Astrocyte (in vitro differentiated cells and primary cell): ENCODE results near the gene SMIM21. TPM values are rescaled to one million over a fixed set of nuclear protein-coding genes. Genes with fewer than 3 reads are reported as not detected.

Experiments
- DNase-seq: peaks from one replicate; pipeline ENCODE4 v3.0.0-alpha.2; 2010; ENCODE audit warnings: low read depth
- FAIRE-seq: peaks from 2 replicates; lab custom pipeline; 2011; peaks lifted over from hg19 to GRCh38; lab: Jason Lieb, UNC
- H2AFZ ChIP-seq: 2 replicates; pipeline ENCODE4 v1.6.0; 2012; ENCODE audit warnings: low read depth, low read length, inconsistent platforms
- H3K27ac ChIP-seq: 2 replicates; pipeline ENCODE4 v1.5.1; 2011; ENCODE audit warnings: low read depth, low read length, inconsistent platforms
- H3K27me3 ChIP-seq: 2 replicates; pipeline ENCODE4 v1.6.0; 2011; ENCODE audit warnings: low read length, inconsistent platforms; ENCODE audit not compliant: insufficient read depth
- H3K36me3 ChIP-seq: 2 replicates; pipeline ENCODE4 v1.5.1; 2011; ENCODE audit warnings: low read length, inconsistent platforms; ENCODE audit not compliant: insufficient read depth
- H3K4me1 ChIP-seq: 2 replicates; pipeline ENCODE4 v1.5.1; 2011; ENCODE audit warnings: low read length, inconsistent platforms; ENCODE audit not compliant: insufficient read depth
- H3K4me2 ChIP-seq: 2 replicates; pipeline ENCODE4 v1.6.0; 2012; ENCODE audit warnings: low read length, inconsistent platforms
- H3K4me3 ChIP-seq: 2 replicates; pipeline ENCODE4 v1.5.1; 2011; ENCODE audit warnings: low read depth, mild to moderate bottlenecking, low read length, inconsistent platforms; ENCODE audit not compliant: insufficient read depth
- H3K79me2 ChIP-seq: 2 replicates; pipeline ENCODE4 v1.6.0; 2012; ENCODE audit warnings: mild to moderate bottlenecking, low read length, inconsistent platforms; ENCODE audit not compliant: insufficient read depth
- H3K9ac ChIP-seq: 2 replicates; pipeline ENCODE4 v1.6.0; 2012; ENCODE audit warnings: mild to moderate bottlenecking, low read length, inconsistent platforms
- H3K9me3 ChIP-seq: 2 replicates; pipeline ENCODE4 v1.5.1; 2012; ENCODE audit warnings: low read depth, mild to moderate bottlenecking, low read length, inconsistent platforms; ENCODE audit not compliant: insufficient read depth
- H4K20me1 ChIP-seq: 2 replicates; pipeline ENCODE4 v1.6.0; 2012; ENCODE audit warnings: low read length, inconsistent platforms; ENCODE audit not compliant: insufficient read depth
- H3K27ac Mint-ChIP-seq: one replicate; pipeline ENCODE4 v1.8.0; 2021; ENCODE audit warnings: mild to moderate bottlenecking, mixed read lengths; ENCODE audit not compliant: unreplicated experiment
- H3K27me3 Mint-ChIP-seq: one replicate; pipeline ENCODE4 v1.8.0; 2021; ENCODE audit warnings: low read depth, mixed read lengths; ENCODE audit not compliant: unreplicated experiment
- H3K36me3 Mint-ChIP-seq: one replicate; pipeline ENCODE4 v1.8.0; 2021; ENCODE audit warnings: low read depth, mixed read lengths; ENCODE audit not compliant: unreplicated experiment
- H3K4me1 Mint-ChIP-seq: one replicate; pipeline ENCODE4 v1.8.0; 2021; ENCODE audit warnings: low read depth, mixed read lengths; ENCODE audit not compliant: unreplicated experiment
- H3K4me3 Mint-ChIP-seq: one replicate; pipeline ENCODE4 v1.8.0; 2021; ENCODE audit warnings: mild to moderate bottlenecking, moderate library complexity, mixed read lengths; ENCODE audit not compliant: unreplicated experiment
- H3K9me3 Mint-ChIP-seq: one replicate; pipeline ENCODE4 v1.8.0; 2021; ENCODE audit warnings: mild to moderate bottlenecking, mixed read lengths; ENCODE audit not compliant: unreplicated experiment
- EZH2 ChIP-seq: IDR thresholded peaks from 2 replicates; pipeline ENCODE4 v1.6.1; 2012; ENCODE audit warnings: mild to moderate bottlenecking, low read length, inconsistent platforms; ENCODE audit not compliant: insufficient read depth
- total RNA-seq: library from RNA; stranded (reverse); gene quantifications from 2 replicates; pipeline ENCODE4 v1.2.1, GENCODE V29; 2021
- TF ChIP-seq, protein P1 (sequence below): IDR thresholded peaks from 2 replicates; pipeline ENCODE4 v1.5.1; 2011; ENCODE audit warnings: low read depth, mild to moderate bottlenecking, inconsistent platforms, low read length, moderate library complexity; ENCODE audit not compliant: insufficient read depth

SMIM21 gene
- total RNA-seq, 1 donor from 2014 or later = not detected

DNA sequence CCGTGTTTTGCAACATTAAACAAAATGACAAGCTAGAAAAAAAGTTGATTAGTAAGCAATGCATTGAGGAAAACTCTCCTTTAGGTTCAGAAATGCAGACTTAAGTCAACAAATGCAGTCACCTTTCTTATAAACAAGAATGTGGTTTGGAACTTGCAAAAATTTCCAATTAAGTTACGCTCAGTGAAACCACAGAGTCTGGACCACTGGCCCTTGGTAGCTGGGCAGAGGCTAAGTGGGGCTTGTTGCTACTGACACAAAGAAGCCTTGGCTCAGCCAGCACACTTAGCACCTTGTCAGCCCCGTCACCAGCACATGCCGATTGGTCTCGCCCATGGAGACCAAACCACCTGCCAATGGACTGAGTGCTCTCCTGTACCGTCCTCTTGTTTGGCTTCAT, 53.0 kb downstream of the SMIM21 start:
- Histone ChIP-seq H3K9ac (no peak overlapping the region), H3K36me3 (no peaks in the 10 kb centered on the region), H3K4me2 (no peak overlapping the region), H2AFZ (no peak overlapping the region), H3K27ac (no peak overlapping the region), H3K79me2 (no peaks in the 10 kb centered on the region), H3K27me3 (peaks cover 3% of the 10 kb centered on the region), H3K4me3 (no peak overlapping the region), H3K9me3 (no peaks in the 10 kb centered on the region), H4K20me1 (no peaks in the 10 kb centered on the region), H3K4me1 (no peaks in the 10 kb centered on the region)
- Mint-ChIP-seq H3K36me3 (no peaks in the 10 kb centered on the region), H3K9me3 (peaks cover 2% of the 10 kb centered on the region), H3K4me3 (no peak overlapping the region), H3K27ac (no peak overlapping the region), H3K27me3 (peaks cover 29% of the 10 kb centered on the region), H3K4me1 (no peaks in the 10 kb centered on the region)
- no peak for TF ChIP-seq EZH2
- TF ChIP-seq, protein P1, sequence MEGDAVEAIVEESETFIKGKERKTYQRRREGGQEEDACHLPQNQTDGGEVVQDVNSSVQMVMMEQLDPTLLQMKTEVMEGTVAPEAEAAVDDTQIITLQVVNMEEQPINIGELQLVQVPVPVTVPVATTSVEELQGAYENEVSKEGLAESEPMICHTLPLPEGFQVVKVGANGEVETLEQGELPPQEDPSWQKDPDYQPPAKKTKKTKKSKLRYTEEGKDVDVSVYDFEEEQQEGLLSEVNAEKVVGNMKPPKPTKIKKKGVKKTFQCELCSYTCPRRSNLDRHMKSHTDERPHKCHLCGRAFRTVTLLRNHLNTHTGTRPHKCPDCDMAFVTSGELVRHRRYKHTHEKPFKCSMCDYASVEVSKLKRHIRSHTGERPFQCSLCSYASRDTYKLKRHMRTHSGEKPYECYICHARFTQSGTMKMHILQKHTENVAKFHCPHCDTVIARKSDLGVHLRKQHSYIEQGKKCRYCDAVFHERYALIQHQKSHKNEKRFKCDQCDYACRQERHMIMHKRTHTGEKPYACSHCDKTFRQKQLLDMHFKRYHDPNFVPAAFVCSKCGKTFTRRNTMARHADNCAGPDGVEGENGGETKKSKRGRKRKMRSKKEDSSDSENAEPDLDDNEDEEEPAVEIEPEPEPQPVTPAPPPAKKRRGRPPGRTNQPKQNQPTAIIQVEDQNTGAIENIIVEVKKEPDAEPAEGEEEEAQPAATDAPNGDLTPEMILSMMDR = no peak
- FAIRE-seq (no peak), DNase-seq (peak; percentile 3)

DNA sequence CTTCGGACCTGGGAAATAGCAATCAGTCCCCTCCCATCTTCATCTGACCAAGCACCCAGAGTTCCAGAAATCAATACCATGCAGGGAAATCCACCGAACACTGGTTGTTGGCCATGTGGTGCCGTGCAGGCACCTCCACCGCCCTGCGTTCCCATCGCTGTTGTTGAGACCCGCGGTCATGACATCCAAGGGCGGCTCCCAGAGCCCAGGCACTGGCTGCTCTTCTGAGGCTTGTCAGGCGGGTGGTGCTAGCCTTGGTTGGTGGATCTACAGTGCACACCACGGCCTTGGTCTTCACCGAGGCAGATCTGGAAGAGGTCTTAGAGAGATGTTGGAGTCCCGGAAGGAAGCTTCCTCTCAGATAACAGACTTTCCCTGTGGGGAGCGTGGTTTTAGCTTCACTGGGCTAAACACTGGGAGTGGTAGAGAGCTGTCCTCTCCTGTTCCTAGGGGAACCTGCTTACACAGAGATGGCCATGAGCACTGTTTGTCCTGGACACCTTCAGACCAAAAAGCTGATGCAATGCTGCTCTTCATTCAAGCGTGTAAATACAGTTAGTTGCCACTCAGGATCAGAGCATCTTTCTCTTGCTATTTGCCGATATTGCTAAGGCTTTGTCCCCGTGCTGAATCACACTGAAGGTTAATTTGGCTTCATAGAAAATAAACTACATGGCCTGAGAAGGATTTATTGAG, 58.3 kb downstream of the SMIM21 start:
- no peak for FAIRE-seq
- Mint-ChIP-seq H3K36me3 (no peaks in the 10 kb centered on the region), H3K27me3 (peaks cover 22% of the 10 kb centered on the region), H3K4me3 (no peak overlapping the region), H3K9me3 (peaks cover 2% of the 10 kb centered on the region), H3K4me1 (no peaks in the 10 kb centered on the region), H3K27ac (no peak overlapping the region)
- H3K36me3 ChIP-seq = no peaks in the 10 kb centered on the region
- H2AFZ ChIP-seq = peak overlapping the region; percentile 18
- DNase-seq = no peak
- H3K4me2 ChIP-seq = no peak overlapping the region
- no peaks in the 10 kb centered on the region for H4K20me1 ChIP-seq
- no peak overlapping the region for H3K4me3 ChIP-seq
- no peaks in the 10 kb centered on the region for H3K27me3 ChIP-seq
- no peak overlapping the region for H3K9ac ChIP-seq
- H3K27ac ChIP-seq = no peak overlapping the region
- no peaks in the 10 kb centered on the region for H3K79me2 ChIP-seq
- H3K9me3 ChIP-seq = no peaks in the 10 kb centered on the region
- TF ChIP-seq, protein P1 = no peak
- no peak for TF ChIP-seq EZH2
- H3K4me1 ChIP-seq = no peaks in the 10 kb centered on the region

DNA sequence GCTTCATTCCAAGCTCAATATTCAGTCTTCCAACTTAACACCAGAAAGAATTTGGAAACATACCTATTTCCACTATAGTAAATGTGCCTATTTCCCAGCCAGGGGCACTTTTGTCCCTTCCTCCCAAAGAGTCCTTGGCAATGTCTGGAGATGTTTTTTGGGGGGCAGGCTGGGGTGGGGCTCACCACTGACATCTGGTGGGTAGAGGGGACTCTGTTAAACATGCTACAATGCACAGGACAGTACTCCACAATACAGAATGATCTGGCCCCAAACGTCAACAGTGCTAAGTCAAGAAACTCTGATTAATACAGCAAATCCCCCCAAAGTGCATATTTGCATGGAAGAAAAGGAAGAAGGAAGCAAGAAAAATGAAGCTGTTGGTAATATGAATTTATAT, 61.7 kb downstream of the SMIM21 start:
- Histone ChIP-seq H3K27ac (no peak overlapping the region), H3K4me1 (no peaks in the 10 kb centered on the region), H3K36me3 (no peaks in the 10 kb centered on the region), H3K27me3 (no peaks in the 10 kb centered on the region), H3K9me3 (peaks cover 3% of the 10 kb centered on the region), H3K4me2 (no peak overlapping the region), H3K9ac (no peak overlapping the region), H2AFZ (no peak overlapping the region), H3K79me2 (no peaks in the 10 kb centered on the region), H3K4me3 (no peak overlapping the region), H4K20me1 (no peaks in the 10 kb centered on the region)
- Mint-ChIP-seq H3K27ac (no peak overlapping the region), H3K9me3 (peaks cover 2% of the 10 kb centered on the region), H3K36me3 (no peaks in the 10 kb centered on the region), H3K4me1 (no peaks in the 10 kb centered on the region), H3K27me3 (peaks cover 20% of the 10 kb centered on the region), H3K4me3 (no peak overlapping the region)
- TF ChIP-seq EZH2 = no peak
- TF ChIP-seq, protein P1 = no peak
- DNase-seq (no peak), FAIRE-seq (no peak)
